HFFc6 (cell line): Measurements from ENCODE around the gene SLC24A4. TPM values are rescaled to one million over a fixed set of nuclear protein-coding genes. Genes with fewer than 3 reads are reported as not detected.

Source experiments
- DNase-seq: peaks from one replicate; pipeline ENCODE4 v3.0.0-alpha.2; 2018
- H3K27ac Mint-ChIP-seq: 2 replicates; pipeline ENCODE4 v1.8.0; 2020; ENCODE audit warnings: mild to moderate bottlenecking, mixed read lengths
- H3K27me3 Mint-ChIP-seq: 2 replicates; pipeline ENCODE4 v1.8.0; 2021; ENCODE audit warnings: mild to moderate bottlenecking, moderate library complexity, mixed read lengths; ENCODE audit not compliant: insufficient read depth
- H3K36me3 Mint-ChIP-seq: 2 replicates; pipeline ENCODE4 v1.8.0; 2021; ENCODE audit warnings: low read depth, mixed read lengths
- H3K4me1 Mint-ChIP-seq: 2 replicates; pipeline ENCODE4 v1.8.0; 2020; ENCODE audit warnings: low read depth, mixed read lengths
- H3K4me3 Mint-ChIP-seq: 2 replicates; pipeline ENCODE4 v1.8.0; 2020; ENCODE audit warnings: mild to moderate bottlenecking, moderate library complexity, mixed read lengths
- H3K9me3 Mint-ChIP-seq: 2 replicates; pipeline ENCODE4 v1.8.0; 2020; ENCODE audit warnings: mild to moderate bottlenecking, mixed read lengths
- total RNA-seq, 6 experiments: library from RNA; stranded (reverse); fragmentation: NEBNext Ultra II Directional; extraction: Animal tissue kit (Norgen Biotek cat#: 25700); gene quantifications; 2 replicates in 1 of 6; 3 replicates in 5 of 6; pipeline ENCODE4 v1.2.3, GENCODE V29; 2021
- TF ChIP-seq, protein P1 (sequence below): fragments of 200-600 bp; sonication (generic); IDR thresholded peaks from 2 replicates; pipeline ENCODE4 v1.5.0; 2021; ENCODE audit warnings: antibody characterized with exemption, mild to moderate bottlenecking

The SLC24A4 gene
- total RNA-seq, 6 experiments from 2014 or later, result not detected

DNA sequence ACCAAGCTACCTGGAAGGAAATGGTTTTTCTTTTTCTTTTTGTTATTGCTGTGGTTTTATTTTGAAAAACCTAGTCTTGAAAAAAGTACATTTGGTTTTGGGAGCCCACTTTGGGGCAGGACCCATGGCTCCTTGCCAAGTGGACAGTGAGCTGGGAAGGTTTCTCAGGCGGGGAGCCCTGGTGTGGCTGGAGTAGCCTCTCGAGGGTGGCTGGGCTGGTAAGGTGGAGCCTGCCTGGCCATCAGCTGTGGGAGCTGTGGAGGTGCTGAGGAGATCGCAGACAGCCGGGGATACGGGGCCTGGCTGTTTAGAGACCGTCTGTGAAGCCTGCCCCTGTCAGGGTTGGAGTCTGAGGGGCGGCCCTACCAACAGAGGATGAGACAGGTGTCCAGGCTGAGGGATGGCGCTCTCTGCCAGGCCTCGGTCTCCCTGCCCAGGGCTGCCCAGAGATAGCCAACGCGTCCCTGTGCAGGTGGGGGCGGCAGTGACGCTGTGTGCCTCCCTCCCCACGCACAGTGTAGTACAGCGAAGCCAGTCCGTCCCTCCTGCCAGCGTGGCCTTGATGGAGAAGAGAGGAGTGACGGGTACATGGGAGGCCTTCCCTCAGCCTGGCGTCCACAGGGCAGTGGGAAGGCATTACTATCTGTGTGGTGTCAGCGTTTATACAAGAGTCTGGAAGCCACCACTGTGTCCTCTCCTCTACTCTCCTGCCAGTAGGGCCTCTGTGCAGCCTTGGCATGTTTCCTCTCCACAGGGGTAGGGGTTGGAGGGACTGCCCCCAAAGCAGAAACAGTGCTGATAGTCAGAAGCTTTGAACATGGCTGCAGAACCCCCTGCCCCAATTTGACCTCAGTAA is 196.5 kb downstream of the SLC24A4 start:
- TF ChIP-seq, protein P1, sequence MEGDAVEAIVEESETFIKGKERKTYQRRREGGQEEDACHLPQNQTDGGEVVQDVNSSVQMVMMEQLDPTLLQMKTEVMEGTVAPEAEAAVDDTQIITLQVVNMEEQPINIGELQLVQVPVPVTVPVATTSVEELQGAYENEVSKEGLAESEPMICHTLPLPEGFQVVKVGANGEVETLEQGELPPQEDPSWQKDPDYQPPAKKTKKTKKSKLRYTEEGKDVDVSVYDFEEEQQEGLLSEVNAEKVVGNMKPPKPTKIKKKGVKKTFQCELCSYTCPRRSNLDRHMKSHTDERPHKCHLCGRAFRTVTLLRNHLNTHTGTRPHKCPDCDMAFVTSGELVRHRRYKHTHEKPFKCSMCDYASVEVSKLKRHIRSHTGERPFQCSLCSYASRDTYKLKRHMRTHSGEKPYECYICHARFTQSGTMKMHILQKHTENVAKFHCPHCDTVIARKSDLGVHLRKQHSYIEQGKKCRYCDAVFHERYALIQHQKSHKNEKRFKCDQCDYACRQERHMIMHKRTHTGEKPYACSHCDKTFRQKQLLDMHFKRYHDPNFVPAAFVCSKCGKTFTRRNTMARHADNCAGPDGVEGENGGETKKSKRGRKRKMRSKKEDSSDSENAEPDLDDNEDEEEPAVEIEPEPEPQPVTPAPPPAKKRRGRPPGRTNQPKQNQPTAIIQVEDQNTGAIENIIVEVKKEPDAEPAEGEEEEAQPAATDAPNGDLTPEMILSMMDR, result no peak
- no peak overlapping the region for H3K27ac Mint-ChIP-seq
- H3K4me3 Mint-ChIP-seq, result no peak overlapping the region
- H3K9me3 Mint-ChIP-seq, result no peaks in the 10 kb centered on the region
- H3K36me3 Mint-ChIP-seq, result peaks cover 10% of the 10 kb centered on the region
- DNase-seq, result no peak
- no peaks in the 10 kb centered on the region; the same call in 1 of the 2 replicates for H3K27me3 Mint-ChIP-seq
- peaks cover 12% of the 10 kb centered on the region for H3K4me1 Mint-ChIP-seq

DNA sequence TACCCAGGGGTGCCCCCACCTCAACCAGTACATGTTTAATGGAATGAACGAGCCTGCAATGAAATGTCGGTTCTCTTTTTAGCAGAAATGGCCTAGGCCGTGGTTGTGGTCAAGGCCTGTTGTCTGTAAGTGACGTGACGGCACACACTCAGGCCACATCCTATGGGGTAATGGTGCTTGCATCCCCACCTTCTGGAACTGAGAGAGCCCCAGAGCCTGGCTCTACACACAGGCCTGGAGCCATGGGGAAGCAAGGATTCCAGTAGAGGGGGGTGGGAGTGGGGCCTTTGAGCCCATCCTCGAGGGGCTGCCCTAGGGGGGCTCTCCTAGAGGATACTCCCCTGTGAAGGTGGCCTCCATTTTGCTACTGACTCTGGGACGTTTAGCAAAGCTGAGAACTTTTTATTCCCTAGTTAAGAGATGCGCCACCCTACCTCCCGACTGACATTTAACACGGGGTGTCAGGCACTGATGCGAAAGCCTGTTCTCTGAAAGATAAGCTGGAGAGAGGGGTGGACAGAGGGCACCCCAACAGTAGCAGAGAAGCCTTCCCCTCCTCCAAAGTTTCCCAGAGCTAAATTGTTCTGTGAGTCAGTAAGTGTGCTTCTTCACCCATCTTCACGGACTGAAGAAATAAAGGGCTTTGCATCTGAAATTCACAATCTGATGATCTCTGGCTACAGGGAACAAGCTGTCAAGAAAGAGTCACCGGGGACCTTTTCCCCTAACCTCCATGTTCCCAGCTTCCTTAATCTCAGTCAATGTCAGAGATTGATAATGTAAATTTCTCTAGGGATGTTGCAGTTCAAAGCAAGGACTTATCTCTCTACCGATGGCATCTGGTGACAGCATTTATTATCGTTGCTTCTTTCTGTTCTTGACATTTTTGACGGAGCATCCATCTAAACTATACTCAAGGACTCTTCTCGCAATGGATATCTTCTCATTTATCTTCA is 197.4 kb downstream of the SLC24A4 start:
- no peak for DNase-seq
- Mint-ChIP-seq H3K4me3 (no peak overlapping the region), H3K27ac (no peak overlapping the region), H3K4me1 (peaks cover 6% of the 10 kb centered on the region), H3K9me3 (no peaks in the 10 kb centered on the region), H3K27me3 (no peaks in the 10 kb centered on the region; the same call in 1 of the 2 replicates), H3K36me3 (peaks cover 10% of the 10 kb centered on the region)
- TF ChIP-seq, protein P1, result no peak

DNA sequence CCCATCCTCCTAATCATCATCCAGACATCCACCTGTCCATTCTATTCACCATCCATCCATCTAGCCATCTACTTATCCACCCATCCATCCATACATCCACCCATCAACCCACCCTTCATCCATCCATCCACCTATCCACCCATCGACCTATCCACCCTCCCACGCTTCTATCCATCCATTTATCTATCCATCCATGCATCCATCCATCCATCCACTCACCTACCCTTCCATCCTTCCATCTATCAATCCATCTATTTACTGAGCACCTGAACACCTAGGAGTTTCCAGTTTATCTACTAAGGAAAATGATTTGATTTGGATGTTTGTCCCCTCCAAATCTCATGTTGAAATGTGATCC is 198.1 kb downstream of the SLC24A4 start:
- TF ChIP-seq, protein P1, result no peak

DNA sequence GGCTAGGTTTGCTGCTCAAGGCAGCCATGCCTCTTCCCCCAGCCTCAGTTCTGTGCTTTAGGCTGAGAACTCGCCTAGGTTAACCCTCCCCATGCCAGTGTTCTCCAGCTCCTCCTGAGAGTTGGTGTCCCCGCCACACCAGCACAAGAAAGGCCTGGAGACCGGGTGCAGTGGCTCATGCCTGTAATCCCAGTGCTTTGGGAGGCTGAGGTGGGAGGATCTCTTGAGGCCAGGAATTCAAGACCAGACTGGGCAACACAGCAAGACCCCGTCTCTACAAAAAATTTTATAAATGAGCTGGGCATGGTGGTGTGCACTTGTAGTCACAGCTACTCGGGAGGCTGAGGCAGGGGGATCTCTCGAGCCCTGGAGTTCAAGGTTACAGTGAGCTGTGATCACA is 200.8 kb downstream of the SLC24A4 start:
- DNase-seq, result no peak
- Mint-ChIP-seq H3K4me3 (no peak overlapping the region), H3K27ac (no peak overlapping the region), H3K4me1 (peaks cover 10% of the 10 kb centered on the region; the same call in 1 of the 2 replicates), H3K36me3 (peaks cover 10% of the 10 kb centered on the region), H3K27me3 (no peaks in the 10 kb centered on the region; the same call in 1 of the 2 replicates), H3K9me3 (no peaks in the 10 kb centered on the region)
- TF ChIP-seq, protein P1, result no peak

More for the DNA sequence above, 198.1 kb downstream of the SLC24A4 start:
- H3K36me3 Mint-ChIP-seq, result peaks cover 10% of the 10 kb centered on the region
- no peaks in the 10 kb centered on the region for H3K9me3 Mint-ChIP-seq
- no peaks in the 10 kb centered on the region for H3K4me1 Mint-ChIP-seq
- H3K27ac Mint-ChIP-seq, result no peak overlapping the region
- H3K27me3 Mint-ChIP-seq, result no peaks in the 10 kb centered on the region; the same call in 1 of the 2 replicates
- H3K4me3 Mint-ChIP-seq, result no peak overlapping the region
- no peak for DNase-seq

DNA sequence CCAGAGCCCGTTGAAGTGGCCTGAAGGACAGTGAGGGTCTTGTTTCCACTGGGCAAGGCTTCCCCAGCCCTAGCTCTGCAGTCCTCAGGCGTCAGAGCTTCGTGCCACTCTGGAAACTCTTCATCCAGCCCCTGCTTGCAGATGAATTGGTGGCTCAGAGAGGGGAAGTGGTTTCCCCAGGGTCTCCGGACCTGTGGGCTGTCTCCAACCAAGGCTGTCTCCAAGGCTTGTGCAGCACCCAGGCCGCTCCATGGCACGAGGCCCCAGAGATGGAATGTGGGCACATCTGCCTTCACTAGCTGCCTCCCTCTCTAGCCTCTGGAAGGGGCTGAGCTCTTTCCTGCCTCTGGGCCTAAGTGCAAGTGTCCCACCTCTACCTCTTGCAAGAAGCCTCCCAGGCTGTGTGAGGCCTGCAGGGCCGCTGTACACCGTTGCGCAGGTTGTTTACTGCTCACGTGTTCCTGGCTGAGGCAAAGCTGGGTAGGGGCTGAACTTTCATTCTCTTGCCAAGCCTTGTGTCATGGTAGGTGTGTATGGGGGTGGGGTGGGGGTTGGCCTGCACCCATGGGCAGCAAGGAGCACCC is 201.7 kb downstream of the SLC24A4 start:
- Mint-ChIP-seq H3K4me3 (no peak overlapping the region), H3K27me3 (no peaks in the 10 kb centered on the region; the same call in 1 of the 2 replicates), H3K9me3 (no peaks in the 10 kb centered on the region), H3K27ac (no peak overlapping the region), H3K4me1 (peaks cover 12% of the 10 kb centered on the region), H3K36me3 (peaks cover 13% of the 10 kb centered on the region)
- DNase-seq, result no peak
- TF ChIP-seq, protein P1, result no peak
